Thyroid gland (tissue), 4 donors: ENCODE results near the gene IQGAP1. TPM values are rescaled to one million over a fixed set of nuclear protein-coding genes. Genes with fewer than 3 reads are reported as not detected.

ENCODE experiments used
- DNase-seq, 2 donors: peaks; one replicate each; pipeline ENCODE4 v3.0.0-alpha.2; 2019
- H3K27ac ChIP-seq, 3 donors: fragments of 200-600 bp; sonication (generic); 1 replicate in 2 of 3; 2 replicates in 1 of 3; pipeline ENCODE4 v1.5.1; 2016 to 2019; ENCODE audit warnings: mild to moderate bottlenecking in 1 of 3, moderate library complexity in 1 of 3
- H3K27me3 ChIP-seq: fragments of 200-600 bp; sonication (generic); one replicate; pipeline ENCODE4 v1.5.1; 2019
- H3K36me3 ChIP-seq, 2 donors: fragments of 200-600 bp; sonication (generic); one replicate each; pipeline ENCODE4 v1.5.1; 2016 to 2019
- H3K4me1 ChIP-seq, 2 donors: fragments of 200-600 bp; sonication (generic); one replicate each; pipeline ENCODE4 v1.5.1; 2017 to 2019
- H3K4me3 ChIP-seq, 3 donors: fragments of 200-600 bp; sonication (generic); replicated peaks in 1 of 3; 1 replicate in 2 of 3; 2 replicates in 1 of 3; pipeline ENCODE4 v1.5.1; 2016; ENCODE audit warnings: mild to moderate bottlenecking in 1 of 3
- H3K9me3 ChIP-seq: fragments of 200-600 bp; sonication (generic); one replicate; pipeline ENCODE4 v1.5.1; 2017
- POLR2A ChIP-seq, 2 donors: fragments of 450-650 bp; IDR thresholded peaks; one replicate each; pipeline ENCODE4 v1.6.1; 2017; ENCODE audit warnings: antibody characterized with exemption in 2 of 2, mild to moderate bottlenecking in 2 of 2, moderate library complexity in 1 of 2
- WGBS, 2 donors: methylation state at CpG; one replicate each; pipeline ENCODE4 v1.1.5; 2017; 5-methylcytosine and 5-hydroxymethylcytosine counted together
- intact Hi-C: fragments of 100-400 bp; cut with DNase I; formaldehyde crosslinking; loops from one replicate; pipeline ENCODE4 v1.15.1; 2023
- total RNA-seq, 4 donors: library from RNA; depleted of rRNA; stranded (reverse); fragments of >200 nt; gene quantifications; one replicate each; pipeline ENCODE4 v1.2.3, GENCODE V29; 2016
- TF ChIP-seq, protein P1 (sequence below), 6 experiments: fragments of 200-600 bp in 3 of 6; fragments of 450-650 bp in 3 of 6; sonication (generic) in 3 of 6; IDR thresholded peaks; one replicate each; pipeline ENCODE4 v1.5.1; 2016 to 2019; ENCODE audit warnings: antibody characterized with exemption in 6 of 6, mild to moderate bottlenecking in 2 of 6, inconsistent platforms in 1 of 6, moderate library complexity in 1 of 6

Gene IQGAP1
- total RNA-seq, 4 donors from 2014 or later, result 222 to 290 (median 247) TPM

- 44 to 54% methylated on average over 1 of the region's 1 CpG for WGBS, 2 donors
- H3K36me3 ChIP-seq, result peaks cover 48 to 61% of the 10 kb centered on the region in 2 donors
- no peak for TF ChIP-seq POLR2A (IDR thresholded peaks at IDR 0.05)
- TF ChIP-seq, protein P1, sequence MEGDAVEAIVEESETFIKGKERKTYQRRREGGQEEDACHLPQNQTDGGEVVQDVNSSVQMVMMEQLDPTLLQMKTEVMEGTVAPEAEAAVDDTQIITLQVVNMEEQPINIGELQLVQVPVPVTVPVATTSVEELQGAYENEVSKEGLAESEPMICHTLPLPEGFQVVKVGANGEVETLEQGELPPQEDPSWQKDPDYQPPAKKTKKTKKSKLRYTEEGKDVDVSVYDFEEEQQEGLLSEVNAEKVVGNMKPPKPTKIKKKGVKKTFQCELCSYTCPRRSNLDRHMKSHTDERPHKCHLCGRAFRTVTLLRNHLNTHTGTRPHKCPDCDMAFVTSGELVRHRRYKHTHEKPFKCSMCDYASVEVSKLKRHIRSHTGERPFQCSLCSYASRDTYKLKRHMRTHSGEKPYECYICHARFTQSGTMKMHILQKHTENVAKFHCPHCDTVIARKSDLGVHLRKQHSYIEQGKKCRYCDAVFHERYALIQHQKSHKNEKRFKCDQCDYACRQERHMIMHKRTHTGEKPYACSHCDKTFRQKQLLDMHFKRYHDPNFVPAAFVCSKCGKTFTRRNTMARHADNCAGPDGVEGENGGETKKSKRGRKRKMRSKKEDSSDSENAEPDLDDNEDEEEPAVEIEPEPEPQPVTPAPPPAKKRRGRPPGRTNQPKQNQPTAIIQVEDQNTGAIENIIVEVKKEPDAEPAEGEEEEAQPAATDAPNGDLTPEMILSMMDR (IDR thresholded peaks at IDR 0.05), result no peak
- H3K4me1 ChIP-seq, result peaks cover 5 to 18% of the 10 kb centered on the region in 2 donors
- intact Hi-C loops, result loop anchor here (5.0 kb wide), 1 partner anchor 161 kb away; no protein-coding TSS in a partner anchor
- H3K9me3 ChIP-seq, result no peaks in the 10 kb centered on the region
- DNase-seq, result no peak
- H3K27me3 ChIP-seq, result no peaks in the 10 kb centered on the region
- no peak overlapping the region for H3K27ac ChIP-seq
- no peak overlapping the region for H3K4me3 ChIP-seq
Measured at GRCh38 chr15:90483012-90483307, 94.9 kb downstream of the IQGAP1 start.

DNA sequence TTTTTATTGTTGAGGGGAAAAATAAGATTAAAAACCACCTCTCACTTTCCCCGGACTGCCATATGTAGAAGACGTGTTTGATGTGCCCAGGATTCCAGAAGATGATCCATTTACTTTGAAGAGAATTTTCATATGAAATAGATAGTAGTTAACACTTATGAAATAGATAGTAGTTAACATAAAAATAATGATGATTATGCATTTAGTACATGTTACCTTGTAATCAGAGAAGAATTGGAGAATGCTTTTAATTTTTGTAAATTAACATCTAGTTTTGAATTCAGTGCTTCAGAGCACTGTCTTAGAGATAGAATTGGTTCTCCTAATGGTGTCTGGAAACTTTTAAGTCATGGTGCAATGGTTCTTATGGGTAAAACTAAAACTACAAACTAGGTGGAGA lies 95.6 kb downstream of the IQGAP1 start:
- TF ChIP-seq, protein P1 (IDR thresholded peaks at IDR 0.05), result no peak
- TF ChIP-seq POLR2A (IDR thresholded peaks at IDR 0.05), result no peak
- 93 to 94% methylated on average over 2 of the region's 2 CpGs for WGBS, 2 donors
- peaks cover 5 to 14% of the 10 kb centered on the region in 2 donors for H3K4me1 ChIP-seq
- intact Hi-C loops, result loop anchor here (5.0 kb wide), 1 partner anchor 161 kb away; no protein-coding TSS in a partner anchor
- H3K27ac ChIP-seq, result no peak overlapping the region
- H3K36me3 ChIP-seq, result peaks cover 47 to 66% of the 10 kb centered on the region in 2 donors
- DNase-seq, result no peak
- no peak overlapping the region for H3K4me3 ChIP-seq
- H3K9me3 ChIP-seq, result no peaks in the 10 kb centered on the region
- no peaks in the 10 kb centered on the region for H3K27me3 ChIP-seq

DNA sequence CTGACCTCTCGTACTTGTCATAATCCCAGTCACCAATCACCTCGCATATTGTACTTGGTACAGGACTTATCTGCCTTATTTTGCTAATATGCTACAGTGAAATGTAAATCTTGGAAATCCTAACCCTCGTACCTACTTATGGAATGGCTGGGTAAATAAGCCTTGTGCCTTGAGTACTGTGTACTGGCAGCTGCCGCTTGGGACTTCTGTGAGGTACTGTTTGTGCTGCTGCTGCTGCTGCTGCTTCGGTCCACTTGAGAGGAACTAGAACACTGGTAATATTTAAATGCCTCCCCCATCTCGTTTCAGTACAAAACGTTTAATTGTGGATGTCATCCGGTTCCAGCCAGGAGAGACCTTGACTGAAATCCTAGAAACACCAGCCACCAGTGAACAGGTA lies 99.1 kb downstream of the IQGAP1 start:
- Histone ChIP-seq H3K27ac (no peak overlapping the region), H3K27me3 (no peaks in the 10 kb centered on the region), H3K9me3 (no peaks in the 10 kb centered on the region), H3K36me3 (peaks cover 72 to 77% of the 10 kb centered on the region in 2 donors), H3K4me1 (no peaks in the 10 kb centered on the region), H3K4me3 (no peak overlapping the region)
- no peak for DNase-seq
- TF ChIP-seq, protein P1 (IDR thresholded peaks at IDR 0.05), result no peak
- TF ChIP-seq POLR2A (IDR thresholded peaks at IDR 0.05), result no peak
- intact Hi-C loops, result no loop called here
- 94 to 96% methylated on average over 8 of the region's 8 CpGs for WGBS, 2 donors

- 95 to 97% methylated on average over 1 of the region's 1 CpG for WGBS, 2 donors
- intact Hi-C loops, result no loop called here
- no peak for DNase-seq
- H3K4me1 ChIP-seq, result no peaks in the 10 kb centered on the region
- no peak overlapping the region for H3K4me3 ChIP-seq
- no peaks in the 10 kb centered on the region for H3K27me3 ChIP-seq
- H3K27ac ChIP-seq, result no peak overlapping the region
- H3K36me3 ChIP-seq, result peaks cover 77 to 79% of the 10 kb centered on the region in 2 donors
- TF ChIP-seq POLR2A (IDR thresholded peaks at IDR 0.05), result no peak
- TF ChIP-seq, protein P1 (IDR thresholded peaks at IDR 0.05), result no peak
- no peaks in the 10 kb centered on the region for H3K9me3 ChIP-seq
Measured at GRCh38 chr15:90489514-90489913, 101.5 kb downstream of the IQGAP1 start.

GRCh38 chr15:90489944-90490343 lies 101.9 kb downstream of the IQGAP1 start:
- peaks cover 76 to 79% of the 10 kb centered on the region in 2 donors for H3K36me3 ChIP-seq
- DNase-seq, result no peak
- 92 to 97% methylated on average over 2 of the region's 2 CpGs for WGBS, 2 donors
- H3K27ac ChIP-seq, result no peak overlapping the region
- intact Hi-C loops, result no loop called here
- H3K4me1 ChIP-seq, result no peaks in the 10 kb centered on the region
- no peaks in the 10 kb centered on the region for H3K9me3 ChIP-seq
- no peak for TF ChIP-seq POLR2A (IDR thresholded peaks at IDR 0.05)
- TF ChIP-seq, protein P1 (IDR thresholded peaks at IDR 0.05), result no peak
- H3K27me3 ChIP-seq, result no peaks in the 10 kb centered on the region
- no peak overlapping the region for H3K4me3 ChIP-seq
